HCT116 (cell line): ENCODE measurements around the gene PDE4B. TPM values are rescaled to one million over a fixed set of nuclear protein-coding genes. Genes with fewer than 3 reads are reported as not detected.

ENCODE experiments used
- ATAC-seq: fragments of 200-7000 bp; cut with Tn5 transposase; 2 replicates; pipeline ENCODE4 v1.9.1; 2020; ENCODE audit warnings: mild to moderate bottlenecking, moderate library complexity
- BruUV-seq: library from RNA; stranded (reverse); fragments of 400-500 nt; replicated peaks from 2 replicates; lab custom pipeline; 2021; lab: Mats Ljungman, UMichigan
- CTCF ChIA-PET: fragments of 300-600 bp; sonication (Branson Sonifier 250); formaldehyde crosslinking; loops from one replicate; lab custom pipeline; 2021; ENCODE audit warnings: antibody characterized with exemption; lab: Charles Lee
- POLR2A ChIA-PET: fragments of 300-600, 350-600 bp; sonication (Branson Sonifier 250); formaldehyde crosslinking; loops from one replicate; lab custom pipeline; 2021; ENCODE audit warnings: antibody characterized with exemption; lab: Charles Lee
- RAD21 ChIA-PET, 2 experiments: fragments of 300-600 bp; sonication (Branson Sonifier 250); formaldehyde crosslinking; loops; one replicate each; lab custom pipeline; 2023; ENCODE audit warnings: low total read pairs in 2 of 2; ENCODE audit not compliant: uncharacterized antibody in 2 of 2, unreplicated experiment in 2 of 2, low non-redundant PET in 1 of 2; lab: Charles Lee
- DNase-seq: peaks from one replicate; pipeline ENCODE4 v3.0.0-alpha.2; 2010; ENCODE audit warnings: low read depth, low spot score
- H2AFZ ChIP-seq: fragments of 200-600 bp; shearing (Covaris generic), sonication (generic); 2 replicates; pipeline ENCODE4 v1.6.1; 2017; ENCODE audit warnings: low read depth, mixed run types, mixed read lengths, antibody characterized with exemption, low read length; ENCODE audit not compliant: poor library complexity, severe bottlenecking
- H3K27ac ChIP-seq: 2 replicates; pipeline ENCODE4 v1.5.1; 2012; ENCODE audit warnings: low read depth, low read length
- H3K27me3 ChIP-seq: fragments of 200-600 bp; sonication (generic); 2 replicates; pipeline ENCODE4 v1.6.1; 2016; ENCODE audit warnings: mixed run types, low read length, mixed read lengths; ENCODE audit not compliant: insufficient read depth
- H3K36me3 ChIP-seq, 2 experiments: fragments of 200-500 bp in 1 of 2; fragments of 200-600 bp in 1 of 2; sonication (Bioruptor generic) in 1 of 2; sonication (generic) in 1 of 2; 2 replicates each; pipeline versions ENCODE4 v1.5.1 to v1.6.1; 2014 to 2016; ENCODE audit warnings: low read length in 2 of 2, inconsistent platforms in 1 of 2, mixed read lengths in 1 of 2, mixed run types in 1 of 2; ENCODE audit not compliant: insufficient read depth in 2 of 2, control insufficient read depth in 1 of 2
- H3K4me1 ChIP-seq, 2 experiments: fragments of 200-600 bp in 1 of 2; sonication (generic) in 1 of 2; 2 replicates each; pipeline versions ENCODE4 v1.5.1 to v1.6.1; 2012 to 2017; ENCODE audit warnings: low read length in 2 of 2, inconsistent platforms in 1 of 2, mild to moderate bottlenecking in 1 of 2, mixed read lengths in 1 of 2, mixed run types in 1 of 2, moderate library complexity in 1 of 2; ENCODE audit not compliant: insufficient read depth in 2 of 2, control insufficient read depth in 1 of 2
- H3K4me2 ChIP-seq: fragments of 200-600 bp; sonication (generic); 2 replicates; pipeline ENCODE4 v1.6.1; 2017; ENCODE audit warnings: mixed run types, low read length, mixed read lengths
- H3K4me3 ChIP-seq, 2 experiments: fragments of 200-600 bp in 1 of 2; sonication (generic) in 1 of 2; replicated peaks in 1 of 2; 2 replicates each; pipeline ENCODE4 v1.5.1; 2011 to 2016; ENCODE audit warnings: low read length in 2 of 2, control low read depth in 1 of 2, low read depth in 1 of 2, mild to moderate bottlenecking in 1 of 2, mixed read lengths in 1 of 2, mixed run types in 1 of 2
- H3K79me2 ChIP-seq: fragments of 200-600 bp; sonication (generic); 2 replicates; pipeline ENCODE4 v1.6.1; 2017; ENCODE audit warnings: mild to moderate bottlenecking, mixed run types, low read length, moderate library complexity, mixed read lengths; ENCODE audit not compliant: insufficient read depth
- H3K9ac ChIP-seq: fragments of 200-600 bp; sonication (generic); 2 replicates; pipeline ENCODE4 v1.6.1; 2016; ENCODE audit warnings: low read length, mixed read lengths
- H3K9me2 ChIP-seq: fragments of 200-600 bp; sonication (generic), shearing (Covaris generic); 2 replicates; pipeline ENCODE4 v1.6.1; 2017; ENCODE audit warnings: mixed run types, mild to moderate bottlenecking, moderate library complexity; ENCODE audit not compliant: insufficient read depth
- H3K9me3 ChIP-seq, 2 experiments: fragments of 200-500 bp in 1 of 2; fragments of 200-600 bp in 1 of 2; sonication (Bioruptor generic) in 1 of 2; sonication (generic) in 1 of 2; 2 replicates each; pipeline ENCODE4 v1.6.1; 2014 to 2017; ENCODE audit warnings: low read length in 2 of 2, mixed read lengths in 2 of 2, inconsistent platforms in 1 of 2, low read depth in 1 of 2, mild to moderate bottlenecking in 1 of 2, mixed run types in 1 of 2, moderate library complexity in 1 of 2; ENCODE audit not compliant: control insufficient read depth in 1 of 2, insufficient read depth in 1 of 2
- H4K20me1 ChIP-seq: fragments of 200-600 bp; sonication (generic), shearing (Covaris generic); 2 replicates; pipeline ENCODE4 v1.6.1; 2017; ENCODE audit warnings: mixed run types, mild to moderate bottlenecking, moderate library complexity; ENCODE audit not compliant: insufficient read depth
- CBX3 ChIP-seq: IDR thresholded peaks from 2 replicates; pipeline ENCODE4 v1.6.1; 2012; ENCODE audit warnings: low read depth
- EGR1 ChIP-seq: IDR thresholded peaks from 2 replicates; pipeline ENCODE4 v1.6.1; 2012; ENCODE audit warnings: low read depth
- ELF1 ChIP-seq: IDR thresholded peaks from 2 replicates; pipeline ENCODE4 v1.6.1; 2012; ENCODE audit warnings: low read depth, borderline replicate concordance
- EZH2 ChIP-seq: fragments of 200-600 bp; sonication (generic); IDR thresholded peaks from 2 replicates; pipeline ENCODE4 v1.6.1; 2017; ENCODE audit warnings: antibody characterized with exemption, mixed run types
- FOSL1 ChIP-seq: IDR thresholded peaks from 2 replicates; pipeline ENCODE4 v1.6.1; 2012; ENCODE audit warnings: low read depth
- SRF ChIP-seq: IDR thresholded peaks from 2 replicates; pipeline ENCODE4 v1.6.1; 2012; ENCODE audit warnings: low read depth
- TCF7L2 ChIP-seq: IDR thresholded peaks from 2 replicates; pipeline ENCODE4 v1.7.0; 2011; ENCODE audit warnings: borderline replicate concordance, inconsistent platforms; ENCODE audit not compliant: insufficient read depth, insufficient read length; ENCODE audit errors: extremely low read depth
- ZFX ChIP-seq: fragments of 450-650 bp; IDR thresholded peaks from 2 replicates; pipeline ENCODE4 v1.6.1; 2017
- ZNF274 ChIP-seq: fragments of 200-500 bp; sonication (Bioruptor generic); IDR thresholded peaks from 2 replicates; pipeline ENCODE4 v1.6.1; 2014; ENCODE audit warnings: mild to moderate bottlenecking, low read depth, low read length, inconsistent platforms
- intact Hi-C: fragments of 100-400 bp; cut with micrococcal nuclease; formaldehyde crosslinking; loops from 2 replicates; pipeline ENCODE4 v1.10.0; 2022
- total RNA-seq: library from RNA; stranded (reverse); gene quantifications from one replicate; pipeline ENCODE4 v1.2.1, GENCODE V29; 2021; ENCODE audit not compliant: unreplicated experiment
- TF ChIP-seq, protein P1 (sequence below): IDR thresholded peaks from 2 replicates; pipeline ENCODE4 v1.6.1; 2012
- TF ChIP-seq, protein P2 (sequence below): IDR thresholded peaks from 2 replicates; pipeline ENCODE4 v1.6.1; 2011; ENCODE audit warnings: mild to moderate bottlenecking, low read length, moderate library complexity; ENCODE audit not compliant: insufficient replicate concordance; ENCODE audit errors: extremely low read depth

PDE4B gene
- total RNA-seq, 1 experiment from 2014 or later: 76.9 TPM

DNA sequence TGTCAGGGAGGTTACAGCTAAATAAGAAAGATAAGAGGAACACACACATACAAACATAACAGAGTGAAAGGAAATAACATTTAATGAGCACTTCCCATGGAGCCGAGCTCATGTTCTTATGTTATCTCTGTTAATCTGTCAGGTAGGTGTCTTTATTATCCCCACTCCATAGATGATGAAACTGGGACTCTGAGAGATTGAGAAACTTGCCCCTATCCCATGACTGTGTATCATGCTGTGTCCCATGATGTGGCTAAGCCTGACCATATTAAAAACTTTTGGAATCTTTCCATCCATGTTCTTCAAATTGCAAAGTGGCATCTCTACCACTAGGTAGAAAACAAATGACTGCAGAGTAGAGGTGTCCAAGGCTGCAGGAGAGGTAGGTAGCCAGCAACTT lies 456.1 kb downstream of the PDE4B start:
- no peak overlapping the region for H3K9ac ChIP-seq
- no peak for TF ChIP-seq FOSL1
- no peak for TF ChIP-seq CBX3
- TF ChIP-seq ZNF274: no peak
- TF ChIP-seq TCF7L2: no peak
- TF ChIP-seq, protein P1, sequence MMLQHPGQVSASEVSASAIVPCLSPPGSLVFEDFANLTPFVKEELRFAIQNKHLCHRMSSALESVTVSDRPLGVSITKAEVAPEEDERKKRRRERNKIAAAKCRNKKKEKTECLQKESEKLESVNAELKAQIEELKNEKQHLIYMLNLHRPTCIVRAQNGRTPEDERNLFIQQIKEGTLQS: no peak
- TF ChIP-seq ZFX: no peak
- no peak for TF ChIP-seq EZH2
- no peak for TF ChIP-seq ELF1
- TF ChIP-seq, protein P2, sequence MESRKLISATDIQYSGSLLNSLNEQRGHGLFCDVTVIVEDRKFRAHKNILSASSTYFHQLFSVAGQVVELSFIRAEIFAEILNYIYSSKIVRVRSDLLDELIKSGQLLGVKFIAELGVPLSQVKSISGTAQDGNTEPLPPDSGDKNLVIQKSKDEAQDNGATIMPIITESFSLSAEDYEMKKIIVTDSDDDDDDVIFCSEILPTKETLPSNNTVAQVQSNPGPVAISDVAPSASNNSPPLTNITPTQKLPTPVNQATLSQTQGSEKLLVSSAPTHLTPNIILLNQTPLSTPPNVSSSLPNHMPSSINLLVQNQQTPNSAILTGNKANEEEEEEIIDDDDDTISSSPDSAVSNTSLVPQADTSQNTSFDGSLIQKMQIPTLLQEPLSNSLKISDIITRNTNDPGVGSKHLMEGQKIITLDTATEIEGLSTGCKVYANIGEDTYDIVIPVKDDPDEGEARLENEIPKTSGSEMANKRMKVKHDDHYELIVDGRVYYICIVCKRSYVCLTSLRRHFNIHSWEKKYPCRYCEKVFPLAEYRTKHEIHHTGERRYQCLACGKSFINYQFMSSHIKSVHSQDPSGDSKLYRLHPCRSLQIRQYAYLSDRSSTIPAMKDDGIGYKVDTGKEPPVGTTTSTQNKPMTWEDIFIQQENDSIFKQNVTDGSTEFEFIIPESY: no peak
- TF ChIP-seq SRF: no peak
- TF ChIP-seq EGR1: no peak
- no peak overlapping the region for H3K4me2 ChIP-seq
- H3K36me3 ChIP-seq: no peaks in the 10 kb centered on the region
- no peaks in the 10 kb centered on the region for H3K27me3 ChIP-seq
- H3K9me3 ChIP-seq: no peaks in the 10 kb centered on the region
- H3K27ac ChIP-seq: no peak overlapping the region
- no TSS peak for BruUV-seq
- ChIA-PET CTCF (interaction anchor here (1.0 to 10.2 kb wide), 2 partner anchors 188 to 196 kb away, joined by 3 to 122 read pairs; no protein-coding TSS in a partner anchor), POLR2A (no interaction called here), RAD21 (no interaction called here)
- peaks cover 6 to 22% of the 10 kb centered on the region in 2 experiments for H3K4me1 ChIP-seq
- intact Hi-C loops: loop anchor here (10.0 kb wide), 2 partner anchors 824 to 1184 kb away; partner anchors contain the start of genes LEPR and LEPROT
- no peaks in the 10 kb centered on the region for H3K79me2 ChIP-seq
- no peak overlapping the region for H3K4me3 ChIP-seq
- no peak for DNase-seq
- no peaks in the 10 kb centered on the region for H4K20me1 ChIP-seq
- H2AFZ ChIP-seq: peak overlapping the region; percentile 11
- H3K9me2 ChIP-seq: no peaks in the 10 kb centered on the region
- no peak for ATAC-seq
